Measurements from ENCODE around the gene CCDC146.
"Not testable (repeated sequence)": the region's sequence is repeated elsewhere in the genome, so short reads cannot be mapped to it uniquely, and the experiment has no call there.

The CCDC146 gene

DNA sequence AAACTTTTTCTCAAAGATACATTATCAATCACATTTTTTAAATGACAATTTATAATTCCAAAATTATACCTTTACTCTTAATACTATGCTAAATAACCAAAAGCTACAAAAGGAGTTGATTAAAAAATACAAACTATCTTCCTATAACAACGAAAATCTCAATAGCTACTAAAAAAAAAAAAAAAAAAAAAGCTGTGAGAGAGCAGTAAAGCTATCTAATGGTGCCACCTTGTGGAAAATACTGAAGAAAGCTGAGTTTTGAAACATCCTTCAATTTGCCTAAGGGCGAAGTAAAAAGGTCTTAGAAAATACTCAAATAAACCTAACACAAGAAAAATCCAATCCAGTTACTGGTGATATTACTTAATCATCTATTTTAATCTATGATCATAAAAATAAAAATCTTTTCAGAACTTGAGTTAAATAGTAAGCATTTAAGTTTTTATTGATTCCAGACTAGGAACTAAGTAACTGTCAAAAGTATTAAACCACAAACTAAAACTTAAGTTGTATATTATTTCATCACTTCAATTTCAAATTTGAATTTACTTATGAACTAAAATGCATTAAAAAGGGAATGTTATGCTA, 9.6 kb upstream of the CCDC146 start:
- H3K4me1 ChIP-seq; H3K36me3 ChIP-seq; H3K4me3 ChIP-seq; intact Hi-C loops (cut with DNase I; ENCODE audit: low total_unique reads); H3K27ac ChIP-seq; H3K9me3 ChIP-seq; H3K27me3 ChIP-seq; DNase-seq: not testable (repeated sequence)

- peaks cover 0 to 20% (median 0%) of the 10 kb centered on the region in 4 donors for H3K4me1 ChIP-seq
- H3K27me3 ChIP-seq; DNase-seq; H3K9me3 ChIP-seq; intact Hi-C loops (cut with DNase I; ENCODE audit: low total_unique reads); H3K36me3 ChIP-seq; H3K4me3 ChIP-seq; H3K27ac ChIP-seq: not testable (repeated sequence)
Observed at GRCh38 chr7:77125486-77125885, 3.1 kb downstream of the CCDC146 start.

DNA sequence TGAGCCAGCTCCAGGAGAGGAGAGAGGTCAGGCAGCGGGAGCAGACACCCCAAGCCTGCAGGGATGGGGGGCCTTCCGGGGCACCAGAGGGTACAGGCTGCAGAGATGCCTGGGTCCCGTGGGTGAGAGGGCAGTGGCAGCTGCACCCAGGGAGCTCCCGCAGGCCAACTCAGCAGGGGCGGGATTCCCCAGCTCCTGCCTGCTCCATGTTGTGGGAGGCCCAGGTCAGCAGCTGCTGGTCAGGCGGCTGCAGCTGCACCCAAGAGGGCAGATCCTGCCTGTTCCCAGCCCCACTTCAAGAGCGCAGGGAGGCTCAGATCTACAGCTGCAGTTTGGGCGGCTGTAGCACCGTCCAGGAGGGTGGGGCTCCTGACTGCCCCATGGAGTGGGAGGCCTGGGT, 4.6 kb downstream of the CCDC146 start:
- DNase-seq; intact Hi-C loops (cut with DNase I; ENCODE audit: low total_unique reads); H3K27me3 ChIP-seq; H3K4me3 ChIP-seq; H3K36me3 ChIP-seq; H3K27ac ChIP-seq; H3K9me3 ChIP-seq: not testable (repeated sequence)
- peaks cover 0 to 11% (median 0%) of the 10 kb centered on the region in 4 donors for H3K4me1 ChIP-seq

GRCh38 chr7:77128582-77129410, 6.4 kb downstream of the CCDC146 start:
- H3K36me3 ChIP-seq; H3K27me3 ChIP-seq; H3K4me3 ChIP-seq; DNase-seq; intact Hi-C loops (cut with DNase I; ENCODE audit: low total_unique reads); H3K9me3 ChIP-seq; H3K4me1 ChIP-seq: not testable (repeated sequence)
- peak overlapping the region; percentile 42 to 56 for H3K27ac ChIP-seq

DNA sequence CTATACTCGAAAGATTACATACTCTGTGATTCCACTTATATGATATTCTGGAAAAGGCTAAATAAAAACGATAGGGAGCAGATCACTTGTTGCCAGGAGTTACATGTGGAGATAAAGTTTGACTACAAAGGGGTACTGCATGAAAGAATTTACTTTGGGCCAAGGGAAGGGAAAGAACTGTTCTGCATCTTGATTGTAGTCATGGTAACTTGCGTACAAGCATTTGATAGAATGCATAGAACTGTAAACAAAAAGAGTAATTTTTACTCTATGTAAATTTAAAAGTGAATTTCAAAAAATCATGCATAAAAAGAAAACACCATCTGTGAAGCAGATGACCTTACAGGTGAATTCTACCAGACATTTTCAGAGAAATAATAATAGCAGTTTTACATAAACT, 9.4 kb downstream of the CCDC146 start:
- DNase-seq; H3K4me3 ChIP-seq; H3K27me3 ChIP-seq; intact Hi-C loops (cut with DNase I; ENCODE audit: low total_unique reads); H3K4me1 ChIP-seq; H3K9me3 ChIP-seq; H3K36me3 ChIP-seq; H3K27ac ChIP-seq: not testable (repeated sequence)

DNA sequence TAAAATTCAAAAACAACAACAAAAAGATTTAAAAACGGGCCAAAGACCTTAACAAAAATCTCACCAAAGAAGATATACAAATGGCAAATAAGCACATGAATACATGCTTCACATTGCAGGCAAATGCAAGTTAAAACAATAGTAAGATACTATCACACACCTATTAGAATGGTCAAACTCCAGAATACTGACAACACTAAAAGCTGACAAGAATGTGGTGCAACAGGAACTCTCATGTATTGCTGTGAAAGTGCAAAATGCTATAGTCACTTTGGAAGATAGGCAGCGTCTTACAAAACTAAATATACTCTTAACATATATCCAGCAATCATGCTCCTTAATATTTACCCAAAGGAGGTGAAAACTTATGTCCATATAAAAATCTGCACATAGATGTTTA, 16.3 kb downstream of the CCDC146 start:
- H3K4me3 ChIP-seq; H3K9me3 ChIP-seq; H3K36me3 ChIP-seq; intact Hi-C loops (cut with DNase I; ENCODE audit: low total_unique reads); H3K4me1 ChIP-seq; H3K27ac ChIP-seq; DNase-seq; H3K27me3 ChIP-seq: not testable (repeated sequence)

DNA sequence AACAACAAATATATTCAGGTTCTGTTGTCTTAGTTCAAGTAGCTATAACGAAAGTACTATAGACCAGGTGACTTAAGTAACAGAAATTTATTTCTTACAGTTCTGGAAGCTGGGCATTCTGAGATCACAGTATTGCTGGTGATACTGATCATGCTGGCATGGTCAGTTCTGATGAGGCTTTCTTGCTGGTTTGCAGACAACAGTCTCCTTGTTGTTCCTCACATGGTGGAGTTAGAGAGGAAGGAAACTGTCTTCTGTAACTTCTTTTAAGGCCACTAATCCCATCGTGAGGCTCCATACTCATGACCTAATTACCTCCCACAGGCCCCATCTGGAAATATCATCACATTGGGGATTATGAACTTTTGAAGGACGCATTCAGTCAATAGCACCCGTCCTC, 17.9 kb downstream of the CCDC146 start:
- H3K9me3 ChIP-seq; H3K27ac ChIP-seq; H3K4me1 ChIP-seq; H3K27me3 ChIP-seq; H3K4me3 ChIP-seq; intact Hi-C loops (cut with DNase I; ENCODE audit: low total_unique reads); H3K36me3 ChIP-seq; DNase-seq: not testable (repeated sequence)

DNA sequence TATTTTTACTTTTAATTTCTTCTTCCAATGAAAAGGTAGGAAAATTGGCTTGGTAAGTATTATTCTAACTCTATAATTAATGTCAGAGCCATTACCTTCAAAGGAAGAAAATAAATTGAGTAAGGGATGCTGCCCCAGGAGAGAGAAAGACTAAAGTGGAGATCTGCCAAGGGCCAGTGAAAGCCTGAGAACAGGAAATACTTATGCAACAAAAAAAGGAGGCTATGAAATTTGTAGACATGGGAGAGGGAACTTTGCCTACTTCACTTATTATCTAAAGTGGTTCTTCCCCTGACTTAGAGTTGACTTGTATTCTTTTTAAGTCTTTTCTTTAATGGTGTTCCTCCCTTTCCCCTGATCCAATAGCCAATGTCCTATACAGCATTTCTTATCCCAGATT, 29.8 kb downstream of the CCDC146 start:
- H3K4me3 ChIP-seq; H3K27ac ChIP-seq; H3K27me3 ChIP-seq; H3K4me1 ChIP-seq; H3K36me3 ChIP-seq; H3K9me3 ChIP-seq; intact Hi-C loops (cut with DNase I; ENCODE audit: low total_unique reads): not testable (repeated sequence)
- DNase-seq = peak in 1 of 2 donors; percentile 19

DNA sequence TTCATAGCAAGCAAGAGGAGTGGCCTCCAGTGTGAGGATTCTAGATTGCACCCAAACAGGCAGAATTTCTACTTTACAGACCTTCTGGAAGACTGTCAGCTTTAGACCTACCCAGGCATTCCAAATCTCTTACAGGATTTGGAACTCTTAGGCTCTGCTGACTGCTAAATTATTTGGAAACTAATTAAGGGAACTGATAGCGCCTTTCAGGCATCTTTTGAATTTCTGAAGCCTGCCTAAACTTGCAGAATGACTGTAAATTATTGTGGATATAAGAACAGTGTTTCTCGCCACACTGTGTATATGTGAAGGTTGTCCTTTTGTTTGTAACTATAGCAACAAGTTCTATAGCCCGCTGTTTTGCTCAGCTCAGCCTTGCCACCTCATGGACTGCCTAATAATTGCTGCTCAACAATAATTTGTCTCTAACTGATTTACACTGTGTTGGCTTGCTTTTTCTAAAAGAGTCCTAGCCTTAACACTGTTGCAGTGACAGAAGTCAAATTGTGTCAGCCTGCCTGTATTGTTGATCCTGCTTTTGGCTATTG, 32.6 kb downstream of the CCDC146 start:
- H3K27ac ChIP-seq; H3K4me3 ChIP-seq; DNase-seq; H3K9me3 ChIP-seq; H3K4me1 ChIP-seq; intact Hi-C loops (cut with DNase I; ENCODE audit: low total_unique reads); H3K36me3 ChIP-seq; H3K27me3 ChIP-seq: not testable (repeated sequence)

DNA sequence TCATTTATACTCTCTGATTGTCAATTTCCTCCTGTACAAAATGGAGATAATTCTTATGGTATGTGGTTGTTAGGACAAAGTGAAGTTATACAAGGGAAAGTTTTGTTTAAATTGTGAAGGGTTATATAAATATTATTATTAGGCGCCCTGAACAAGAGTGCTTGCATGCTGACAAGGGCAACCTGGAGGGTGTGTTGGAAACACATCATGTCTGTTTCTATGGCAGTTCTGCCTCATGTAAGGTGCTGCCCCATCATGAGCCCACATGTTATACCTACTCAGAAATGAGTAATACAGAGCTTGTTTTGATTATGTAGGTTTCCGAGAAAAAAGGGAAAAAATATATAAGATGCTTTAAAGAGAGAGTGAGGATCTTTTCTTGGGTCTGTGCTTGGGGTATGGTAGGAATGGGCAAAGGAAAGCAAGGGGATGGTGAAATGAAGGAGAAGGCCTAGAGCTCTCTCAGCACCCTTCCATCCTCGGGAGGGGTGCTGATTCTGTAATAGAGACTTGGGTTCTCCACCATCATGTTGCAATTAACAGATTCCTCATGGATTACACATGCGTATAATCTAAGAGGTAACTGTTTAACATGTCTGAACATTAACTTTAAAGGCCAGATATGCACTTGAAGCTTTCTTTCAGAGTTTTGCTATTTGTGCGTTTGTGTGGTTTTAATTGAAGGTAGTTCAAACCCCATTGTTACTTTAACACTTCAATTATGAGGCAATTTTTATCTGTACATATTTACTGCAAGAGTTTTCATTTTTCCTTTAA, 33.4 kb downstream of the CCDC146 start:
- H3K27me3 ChIP-seq; DNase-seq; H3K9me3 ChIP-seq; H3K27ac ChIP-seq; H3K36me3 ChIP-seq; intact Hi-C loops (cut with DNase I; ENCODE audit: low total_unique reads); H3K4me3 ChIP-seq; H3K4me1 ChIP-seq: not testable (repeated sequence)

DNA sequence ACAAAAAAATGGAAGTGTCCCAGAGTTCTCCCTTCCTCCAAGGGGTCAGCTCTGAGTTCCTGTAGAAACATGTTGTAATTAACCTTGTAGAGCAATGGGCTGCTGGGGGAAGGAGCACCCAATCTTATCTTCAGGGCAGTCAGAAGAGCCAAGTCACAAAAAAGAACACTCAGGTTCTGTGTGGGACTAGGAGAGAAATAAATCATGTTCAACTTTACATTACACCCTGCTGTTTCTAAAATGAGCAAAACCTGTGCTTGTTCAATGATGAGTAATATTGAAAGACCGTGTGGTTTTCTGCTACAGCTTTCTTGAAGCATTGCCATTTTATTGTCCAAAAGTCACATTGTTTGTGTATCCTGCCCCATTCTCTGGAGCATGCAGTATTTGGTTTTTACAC, 34.6 kb downstream of the CCDC146 start:
- DNase-seq; H3K4me1 ChIP-seq; H3K36me3 ChIP-seq; H3K4me3 ChIP-seq; H3K9me3 ChIP-seq; intact Hi-C loops (cut with DNase I; ENCODE audit: low total_unique reads); H3K27me3 ChIP-seq; H3K27ac ChIP-seq: not testable (repeated sequence)

Measured in tibial artery (tissue), 4 donors.